ENCODE measurements around the gene SYT11. TPM values are rescaled to one million over a fixed set of nuclear protein-coding genes. Genes with fewer than 3 reads are reported as not detected.

SYT11 gene
- total and polyA plus RNA-seq, 9 of the 15 experiments (the other 6 are each of a cell fraction or from before 2014, with no cell fraction given) = 0.05 to 0.18 (median 0.11) TPM

DNA sequence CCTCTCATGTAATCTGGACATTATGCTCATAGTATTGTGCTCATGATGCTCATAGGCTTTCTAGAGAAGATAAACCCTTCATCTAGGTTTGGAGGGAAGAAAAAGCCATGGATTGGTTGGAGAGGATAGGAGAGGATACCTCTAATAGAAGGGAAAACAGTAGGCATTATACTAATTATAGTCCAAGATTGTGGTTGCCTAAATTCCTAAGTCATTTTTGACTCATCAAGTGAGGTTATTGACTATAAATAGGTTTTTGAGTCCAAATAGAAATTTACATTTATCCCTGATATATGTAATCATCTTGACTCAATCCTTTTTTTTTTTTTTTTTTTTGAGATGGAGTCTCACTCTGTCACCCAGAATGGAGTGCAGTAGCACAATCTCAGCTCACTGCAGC, 5.0 kb downstream of the SYT11 start:
- CTCF ChIA-PET (ENCODE audit: low intra/inter-chr PET ratio) = no interaction called here
- Histone ChIP-seq H4K20me1 (replicated peaks; ENCODE audit: control insufficient read depth, insufficient read depth, low read length) (no peaks in the 10 kb centered on the region; the same call in 1 of the 2 replicates), H3K9me3 (replicated peaks; ENCODE audit: control insufficient read depth, insufficient read depth, low read depth, low read length) (no peaks in the 10 kb centered on the region), H3K79me2 (ENCODE audit: control insufficient read depth, insufficient read depth, low read length) (no peaks in the 10 kb centered on the region), H3K4me2 (ENCODE audit: insufficient read depth, low read length) (no peak overlapping the region), H3K27ac (ENCODE audit: extremely low read depth, low read depth, low read length) (no peak overlapping the region), H3K36me3 (ENCODE audit: control insufficient read depth, insufficient read depth, low read length) (no peaks in the 10 kb centered on the region), H3K27me3 (ENCODE audit: control insufficient read depth in 2 of 2, insufficient read depth in 2 of 2, low read length in 2 of 2) (no peaks in the 10 kb centered on the region), H3K9me1 (ENCODE audit: control insufficient read depth, insufficient read depth, low read length) (no peaks in the 10 kb centered on the region), H2AFZ (ENCODE audit: low read depth, low read length) (no peak overlapping the region), H3K4me1 (replicated peaks in 1 of 2; ENCODE audit: control insufficient read depth in 2 of 2, insufficient read depth in 2 of 2, low read length in 2 of 2) (peaks cover 5 to 10% of the 10 kb centered on the region in 2 experiments; a peak in 4 of 5 replicates), H3K9ac (ENCODE audit: insufficient read depth in 1 of 2, low read depth in 2 of 2, low read length in 2 of 2) (no peak overlapping the region), H3K4me3 (no peak overlapping the region)
- FAIRE-seq = no peak
- no peak for DNase-seq (ENCODE audit: extremely low read depth in 1 of 4, low spot score in 3 of 4)
- in situ Hi-C loops (cut with MboI) (no loop called here), intact Hi-C loops (cut with micrococcal nuclease) (no loop called here)
- ATAC-seq = no peak
- BruUV-seq (replicated peaks) = no TSS peak
- POLR2A ChIA-PET = interaction anchor here (1.1 kb wide), 1 partner anchor 13 kb away, joined by 3 read pairs; no protein-coding TSS in a partner anchor
- TF ChIP-seq, protein P1, sequence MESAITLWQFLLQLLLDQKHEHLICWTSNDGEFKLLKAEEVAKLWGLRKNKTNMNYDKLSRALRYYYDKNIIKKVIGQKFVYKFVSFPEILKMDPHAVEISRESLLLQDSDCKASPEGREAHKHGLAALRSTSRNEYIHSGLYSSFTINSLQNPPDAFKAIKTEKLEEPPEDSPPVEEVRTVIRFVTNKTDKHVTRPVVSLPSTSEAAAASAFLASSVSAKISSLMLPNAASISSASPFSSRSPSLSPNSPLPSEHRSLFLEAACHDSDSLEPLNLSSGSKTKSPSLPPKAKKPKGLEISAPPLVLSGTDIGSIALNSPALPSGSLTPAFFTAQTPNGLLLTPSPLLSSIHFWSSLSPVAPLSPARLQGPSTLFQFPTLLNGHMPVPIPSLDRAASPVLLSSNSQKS (CRISPR knock-in tag; IDR thresholded peaks at IDR 0.05) = no peak
- TF ChIP-seq, protein P2, sequence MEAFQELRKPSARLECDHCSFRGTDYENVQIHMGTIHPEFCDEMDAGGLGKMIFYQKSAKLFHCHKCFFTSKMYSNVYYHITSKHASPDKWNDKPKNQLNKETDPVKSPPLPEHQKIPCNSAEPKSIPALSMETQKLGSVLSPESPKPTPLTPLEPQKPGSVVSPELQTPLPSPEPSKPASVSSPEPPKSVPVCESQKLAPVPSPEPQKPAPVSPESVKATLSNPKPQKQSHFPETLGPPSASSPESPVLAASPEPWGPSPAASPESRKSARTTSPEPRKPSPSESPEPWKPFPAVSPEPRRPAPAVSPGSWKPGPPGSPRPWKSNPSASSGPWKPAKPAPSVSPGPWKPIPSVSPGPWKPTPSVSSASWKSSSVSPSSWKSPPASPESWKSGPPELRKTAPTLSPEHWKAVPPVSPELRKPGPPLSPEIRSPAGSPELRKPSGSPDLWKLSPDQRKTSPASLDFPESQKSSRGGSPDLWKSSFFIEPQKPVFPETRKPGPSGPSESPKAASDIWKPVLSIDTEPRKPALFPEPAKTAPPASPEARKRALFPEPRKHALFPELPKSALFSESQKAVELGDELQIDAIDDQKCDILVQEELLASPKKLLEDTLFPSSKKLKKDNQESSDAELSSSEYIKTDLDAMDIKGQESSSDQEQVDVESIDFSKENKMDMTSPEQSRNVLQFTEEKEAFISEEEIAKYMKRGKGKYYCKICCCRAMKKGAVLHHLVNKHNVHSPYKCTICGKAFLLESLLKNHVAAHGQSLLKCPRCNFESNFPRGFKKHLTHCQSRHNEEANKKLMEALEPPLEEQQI (IDR thresholded peaks at IDR 0.05) = no peak
- TF ChIP-seq TGIF2 (CRISPR knock-in tag; IDR thresholded peaks at IDR 0.05) (no peak), ZNF695 (CRISPR knock-in tag; IDR thresholded peaks at IDR 0.05) (no peak), ZZZ3 (IDR thresholded peaks at IDR 0.05) (no peak), MTF1 (CRISPR knock-in tag; IDR thresholded peaks at IDR 0.05; ENCODE audit: borderline replicate concordance) (no peak), ZNF57 (CRISPR knock-in tag; IDR thresholded peaks at IDR 0.05) (no peak), ATF1 (CRISPR knock-in tag; IDR thresholded peaks at IDR 0.05) (no peak), ATF1 (tag; IDR thresholded peaks at IDR 0.05) (no peak), BRD9 (IDR thresholded peaks at IDR 0.05; ENCODE audit: low read depth, partially characterized antibody) (no peak)
- TF ChIP-seq, protein P3, sequence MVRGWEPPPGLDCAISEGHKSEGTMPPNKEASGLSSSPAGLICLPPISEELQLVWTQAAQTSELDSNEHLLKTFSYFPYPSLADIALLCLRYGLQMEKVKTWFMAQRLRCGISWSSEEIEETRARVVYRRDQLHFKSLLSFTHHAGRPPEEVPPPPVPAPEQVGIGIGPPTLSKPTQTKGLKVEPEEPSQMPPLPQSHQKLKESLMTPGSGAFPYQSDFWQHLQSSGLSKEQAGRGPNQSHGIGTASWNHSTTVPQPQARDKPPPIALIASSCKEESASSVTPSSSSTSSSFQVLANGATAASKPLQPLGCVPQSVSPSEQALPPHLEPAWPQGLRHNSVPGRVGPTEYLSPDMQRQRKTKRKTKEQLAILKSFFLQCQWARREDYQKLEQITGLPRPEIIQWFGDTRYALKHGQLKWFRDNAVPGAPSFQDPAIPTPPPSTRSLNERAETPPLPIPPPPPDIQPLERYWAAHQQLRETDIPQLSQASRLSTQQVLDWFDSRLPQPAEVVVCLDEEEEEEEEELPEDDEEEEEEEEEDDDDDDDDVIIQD (CRISPR knock-in tag; IDR thresholded peaks at IDR 0.05) = no peak
- TF ChIP-seq, protein P4, sequence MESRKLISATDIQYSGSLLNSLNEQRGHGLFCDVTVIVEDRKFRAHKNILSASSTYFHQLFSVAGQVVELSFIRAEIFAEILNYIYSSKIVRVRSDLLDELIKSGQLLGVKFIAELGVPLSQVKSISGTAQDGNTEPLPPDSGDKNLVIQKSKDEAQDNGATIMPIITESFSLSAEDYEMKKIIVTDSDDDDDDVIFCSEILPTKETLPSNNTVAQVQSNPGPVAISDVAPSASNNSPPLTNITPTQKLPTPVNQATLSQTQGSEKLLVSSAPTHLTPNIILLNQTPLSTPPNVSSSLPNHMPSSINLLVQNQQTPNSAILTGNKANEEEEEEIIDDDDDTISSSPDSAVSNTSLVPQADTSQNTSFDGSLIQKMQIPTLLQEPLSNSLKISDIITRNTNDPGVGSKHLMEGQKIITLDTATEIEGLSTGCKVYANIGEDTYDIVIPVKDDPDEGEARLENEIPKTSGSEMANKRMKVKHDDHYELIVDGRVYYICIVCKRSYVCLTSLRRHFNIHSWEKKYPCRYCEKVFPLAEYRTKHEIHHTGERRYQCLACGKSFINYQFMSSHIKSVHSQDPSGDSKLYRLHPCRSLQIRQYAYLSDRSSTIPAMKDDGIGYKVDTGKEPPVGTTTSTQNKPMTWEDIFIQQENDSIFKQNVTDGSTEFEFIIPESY (CRISPR knock-in tag; IDR thresholded peaks at IDR 0.05) = no peak
- TF ChIP-seq, protein P5, sequence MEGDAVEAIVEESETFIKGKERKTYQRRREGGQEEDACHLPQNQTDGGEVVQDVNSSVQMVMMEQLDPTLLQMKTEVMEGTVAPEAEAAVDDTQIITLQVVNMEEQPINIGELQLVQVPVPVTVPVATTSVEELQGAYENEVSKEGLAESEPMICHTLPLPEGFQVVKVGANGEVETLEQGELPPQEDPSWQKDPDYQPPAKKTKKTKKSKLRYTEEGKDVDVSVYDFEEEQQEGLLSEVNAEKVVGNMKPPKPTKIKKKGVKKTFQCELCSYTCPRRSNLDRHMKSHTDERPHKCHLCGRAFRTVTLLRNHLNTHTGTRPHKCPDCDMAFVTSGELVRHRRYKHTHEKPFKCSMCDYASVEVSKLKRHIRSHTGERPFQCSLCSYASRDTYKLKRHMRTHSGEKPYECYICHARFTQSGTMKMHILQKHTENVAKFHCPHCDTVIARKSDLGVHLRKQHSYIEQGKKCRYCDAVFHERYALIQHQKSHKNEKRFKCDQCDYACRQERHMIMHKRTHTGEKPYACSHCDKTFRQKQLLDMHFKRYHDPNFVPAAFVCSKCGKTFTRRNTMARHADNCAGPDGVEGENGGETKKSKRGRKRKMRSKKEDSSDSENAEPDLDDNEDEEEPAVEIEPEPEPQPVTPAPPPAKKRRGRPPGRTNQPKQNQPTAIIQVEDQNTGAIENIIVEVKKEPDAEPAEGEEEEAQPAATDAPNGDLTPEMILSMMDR (IDR thresholded peaks at IDR 0.05 in 2 of 3, conservative IDR thresholded peaks at IDR 0.05 in 1 of 3; ENCODE audit: insufficient read depth in 2 of 3, low read depth in 1 of 3, low read length in 3 of 3) = no peak
